Hypothalamus (tissue), 51 donors: ENCODE measurements around the gene TMEM139.
"Not testable (repeated sequence)": the region's sequence is repeated elsewhere in the genome, so short reads cannot be mapped to it uniquely, and the experiment has no call there.

Source experiments
- DNase-seq, 51 donors: peaks; one replicate each; lab custom pipeline; 2025; lab: John Stamatoyannopoulos, UW

Gene TMEM139

DNA sequence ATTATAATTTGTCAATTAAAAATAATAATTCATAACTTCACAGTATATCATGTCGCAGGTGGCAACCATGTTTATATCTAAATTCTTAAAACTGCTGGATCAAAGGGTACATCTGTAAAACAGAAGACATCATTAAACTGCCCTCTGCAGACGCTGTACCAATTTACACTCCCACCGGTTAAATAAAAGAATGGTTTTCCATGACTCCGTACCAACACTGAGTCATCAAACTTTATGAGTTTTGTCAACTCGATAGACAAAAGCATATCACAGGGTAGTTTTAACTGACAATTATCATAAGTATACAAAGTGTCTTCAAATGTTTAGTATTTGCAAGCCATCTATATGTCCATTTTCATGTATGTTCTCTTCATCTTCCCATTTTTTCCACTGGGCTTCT lies 27.3 kb upstream of the TMEM139 start:
- DNase-seq = no peak

DNA sequence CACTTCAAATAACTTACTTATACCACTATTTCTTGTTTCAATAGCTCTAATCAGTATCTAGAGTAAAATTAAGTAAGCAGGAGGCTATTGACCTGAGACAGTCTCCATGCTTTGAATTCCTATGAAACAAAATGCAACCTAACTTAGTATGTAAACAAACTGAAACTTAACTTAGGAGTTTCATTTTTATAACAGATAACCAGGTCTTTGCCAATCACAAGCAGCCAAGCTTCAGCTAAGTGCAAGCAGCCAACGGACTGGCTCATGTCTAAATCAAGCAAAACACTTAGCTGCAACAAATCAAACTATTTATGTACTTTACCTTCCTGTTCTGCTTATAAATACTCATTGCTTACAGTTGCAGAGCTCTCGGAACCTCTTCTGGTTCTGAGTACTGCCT lies 25.9 kb upstream of the TMEM139 start:
- no peak for DNase-seq

DNA sequence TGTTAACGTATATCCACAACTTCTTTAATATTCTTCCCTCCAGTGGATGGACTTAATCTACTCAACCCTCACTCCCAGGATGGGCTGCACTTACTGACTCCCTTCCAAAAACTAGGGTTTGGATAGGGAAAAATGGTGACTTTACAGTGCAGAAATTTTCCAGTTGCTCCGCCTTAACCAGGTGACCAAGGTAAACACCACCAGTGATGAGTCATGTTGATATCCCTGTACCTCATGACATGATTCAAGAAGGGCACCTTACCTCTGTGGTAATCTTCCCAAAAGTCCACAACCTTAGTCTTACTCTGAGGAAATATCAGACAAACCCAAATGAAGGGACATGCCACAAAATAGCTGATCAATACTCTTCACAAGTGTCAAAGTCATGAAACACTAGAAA lies 25.0 kb upstream of the TMEM139 start:
- no peak for DNase-seq

DNA sequence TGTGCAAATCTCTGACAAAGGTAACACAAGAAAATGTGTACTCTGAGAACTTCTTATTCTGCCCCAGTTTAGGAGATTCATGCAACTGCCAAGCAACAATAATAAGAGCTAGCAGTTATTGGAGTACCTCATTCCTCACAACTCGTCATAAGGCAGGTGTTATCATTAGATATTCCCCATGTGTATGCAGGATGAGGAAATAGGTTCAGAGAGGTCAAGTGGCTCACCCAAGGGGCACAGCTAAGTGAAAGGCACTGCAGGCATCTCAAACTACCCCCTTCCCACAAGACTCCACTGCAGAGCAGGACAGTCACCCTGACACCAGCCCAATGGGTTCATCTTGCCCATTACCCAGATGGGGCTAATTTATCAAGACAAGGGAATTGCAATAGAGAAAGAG lies 22.9 kb upstream of the TMEM139 start:
- no peak for DNase-seq

DNA sequence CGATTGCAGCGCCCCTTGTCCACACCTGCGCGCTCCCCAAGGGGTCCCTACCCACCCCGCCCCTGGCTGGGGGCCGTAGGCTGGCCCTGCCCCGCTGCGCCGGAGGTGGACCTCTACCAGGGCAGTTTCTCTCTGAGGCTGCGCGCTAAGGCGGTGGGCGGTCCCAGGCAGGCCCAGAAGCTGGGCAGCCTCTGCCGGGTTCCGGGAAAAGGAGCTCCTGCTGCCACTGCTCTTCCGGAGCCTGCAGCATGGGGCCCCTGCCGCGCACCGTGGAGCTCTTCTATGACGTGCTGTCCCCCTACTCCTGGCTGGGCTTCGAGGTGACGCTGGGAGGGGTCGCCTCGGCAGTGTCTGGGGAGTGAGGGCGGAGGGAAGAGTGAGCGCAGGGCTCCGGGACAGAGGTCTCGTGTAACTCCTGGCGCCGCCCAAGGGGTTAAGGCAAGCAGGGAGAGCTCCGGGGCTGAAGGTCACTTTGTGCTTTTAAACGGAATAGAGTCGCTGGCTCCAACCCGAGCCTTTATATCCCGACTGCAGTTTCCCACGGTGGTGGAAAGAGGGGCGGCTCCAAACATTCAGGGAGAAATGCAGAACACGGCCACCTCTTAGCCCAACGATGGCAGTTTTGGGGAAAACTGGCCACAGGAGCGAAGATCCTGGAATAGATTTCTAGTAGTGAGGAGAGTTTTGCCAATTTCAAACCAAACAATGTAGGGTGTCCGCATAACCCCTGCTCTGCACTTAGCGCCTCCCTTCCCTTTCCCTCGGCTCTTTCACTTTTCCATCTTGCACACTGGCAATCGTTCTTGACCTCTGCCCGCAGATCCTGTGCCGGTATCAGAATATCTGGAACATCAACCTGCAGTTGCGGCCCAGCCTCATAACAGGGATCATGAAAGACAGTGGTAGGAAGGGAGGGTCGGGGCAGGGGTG lies 21.2 kb upstream of the TMEM139 start, which contains the start of gene GSTK1:
TSS of gene GSTK1 (plus strand) at position 176 of the 930 bp plus-strand sequence. CDS start at position 249, 73 bp downstream.
- peak in 50 of 51 donors; percentile 39 to 86 (median 76) for DNase-seq

DNA sequence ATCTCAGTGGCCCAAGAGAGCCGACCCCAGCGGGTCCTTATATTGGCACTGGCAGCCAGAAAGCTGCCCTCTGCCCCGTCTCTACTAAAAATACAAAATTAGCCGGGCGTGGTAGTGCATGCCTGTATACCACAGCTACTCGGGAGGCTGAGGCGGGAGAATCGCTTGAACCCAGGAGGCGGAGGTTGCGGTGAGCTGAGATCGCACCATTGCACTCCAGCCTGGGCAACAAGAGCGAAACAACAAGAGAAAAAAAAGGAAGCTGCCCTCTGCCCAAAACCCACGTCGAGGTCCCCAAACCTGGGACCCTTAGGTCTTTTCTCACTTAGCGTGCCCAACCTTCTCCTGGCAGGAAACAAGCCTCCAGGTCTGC lies 20.6 kb upstream of the TMEM139 start:
- not testable (repeated sequence) for DNase-seq

DNA sequence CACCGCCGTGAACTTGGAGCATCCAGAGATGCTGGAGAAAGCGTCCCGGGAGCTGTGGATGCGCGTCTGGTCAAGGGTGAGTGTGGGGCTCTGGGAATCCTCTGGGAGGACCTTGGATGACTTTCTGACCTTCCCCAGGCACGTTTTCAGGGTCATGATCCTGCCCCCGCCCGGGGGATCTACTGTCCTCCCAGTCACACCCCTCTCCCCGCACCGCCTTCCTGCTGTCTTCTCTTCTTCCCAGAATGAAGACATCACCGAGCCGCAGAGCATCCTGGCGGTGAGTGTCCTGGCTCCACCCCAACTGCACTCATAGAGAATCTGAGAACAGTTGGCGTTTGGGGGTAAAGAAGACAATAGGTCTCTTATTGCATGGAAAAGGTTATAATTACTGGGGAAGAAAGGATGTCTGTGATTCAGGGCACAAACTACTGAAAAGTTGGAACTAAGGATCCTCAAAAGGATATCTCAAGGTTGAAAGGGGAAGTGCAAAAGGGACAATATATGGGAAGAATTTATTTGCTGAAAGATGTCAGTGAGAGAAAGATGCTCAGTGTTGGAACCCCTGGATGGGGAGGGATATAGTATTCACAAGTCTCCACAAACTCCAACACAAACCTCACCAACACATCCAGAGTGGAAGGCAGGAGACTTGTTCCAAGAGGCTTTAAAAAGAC lies 19.6 kb upstream of the TMEM139 start:
- DNase-seq = no peak

DNA sequence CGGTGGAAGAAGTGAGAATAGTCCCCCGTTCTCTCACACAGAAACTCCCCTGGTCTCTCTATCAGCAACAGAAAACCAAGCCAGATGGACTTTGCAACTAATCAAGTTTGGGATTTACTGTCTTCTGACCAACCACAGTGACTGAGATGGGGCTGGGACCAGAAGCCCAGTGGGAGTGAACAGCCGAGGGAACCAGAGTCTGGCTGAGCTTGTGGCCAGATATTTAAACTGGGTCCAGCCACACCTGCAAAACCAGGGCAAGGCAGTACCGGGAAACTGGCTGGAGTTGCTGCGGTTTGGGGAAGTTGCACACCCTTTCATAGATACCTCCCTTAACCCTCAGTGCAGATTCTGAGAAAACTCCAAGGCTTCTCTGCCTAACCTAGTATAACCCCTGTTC lies 15.5 kb upstream of the TMEM139 start:
- DNase-seq = no peak

DNA sequence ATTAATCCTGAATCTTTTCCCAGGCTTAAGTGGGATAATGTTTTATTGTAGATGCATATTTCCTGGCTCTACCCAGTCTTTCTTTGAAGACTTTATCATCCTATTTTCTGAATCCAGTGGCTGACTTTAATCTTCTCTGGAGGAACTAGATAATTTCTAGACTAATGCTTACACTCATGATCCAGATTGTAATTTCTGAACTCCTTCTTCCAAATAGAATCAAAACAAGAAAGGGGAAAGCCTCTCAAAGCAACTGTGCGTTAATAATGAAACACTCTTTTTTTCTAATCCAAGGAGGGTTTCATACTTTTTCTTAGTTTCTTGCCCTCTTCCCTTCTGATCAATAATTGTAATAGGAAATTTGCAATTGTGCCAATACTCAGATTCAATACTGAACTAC lies 13.5 kb upstream of the TMEM139 start:
- DNase-seq = no peak

DNA sequence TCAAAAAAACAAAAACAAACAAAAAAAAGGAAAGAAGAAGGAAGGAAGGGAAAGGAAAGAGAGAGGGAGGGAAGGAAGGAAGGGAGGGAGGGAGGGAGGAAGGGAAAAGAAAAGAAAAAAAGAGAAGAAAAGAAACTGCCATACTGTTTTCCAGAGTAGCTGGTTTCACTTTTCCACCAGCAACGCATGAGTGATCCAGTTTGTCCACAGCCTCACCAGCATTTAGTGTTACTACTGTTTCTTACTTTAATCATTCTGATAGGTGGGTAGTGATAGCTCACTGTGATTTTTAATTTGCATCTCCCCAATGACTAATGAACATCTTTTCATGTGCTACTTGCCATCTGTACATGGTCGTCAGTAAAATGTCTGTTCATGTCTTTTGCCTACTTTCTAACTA lies 11.9 kb upstream of the TMEM139 start:
- no peak for DNase-seq

DNA sequence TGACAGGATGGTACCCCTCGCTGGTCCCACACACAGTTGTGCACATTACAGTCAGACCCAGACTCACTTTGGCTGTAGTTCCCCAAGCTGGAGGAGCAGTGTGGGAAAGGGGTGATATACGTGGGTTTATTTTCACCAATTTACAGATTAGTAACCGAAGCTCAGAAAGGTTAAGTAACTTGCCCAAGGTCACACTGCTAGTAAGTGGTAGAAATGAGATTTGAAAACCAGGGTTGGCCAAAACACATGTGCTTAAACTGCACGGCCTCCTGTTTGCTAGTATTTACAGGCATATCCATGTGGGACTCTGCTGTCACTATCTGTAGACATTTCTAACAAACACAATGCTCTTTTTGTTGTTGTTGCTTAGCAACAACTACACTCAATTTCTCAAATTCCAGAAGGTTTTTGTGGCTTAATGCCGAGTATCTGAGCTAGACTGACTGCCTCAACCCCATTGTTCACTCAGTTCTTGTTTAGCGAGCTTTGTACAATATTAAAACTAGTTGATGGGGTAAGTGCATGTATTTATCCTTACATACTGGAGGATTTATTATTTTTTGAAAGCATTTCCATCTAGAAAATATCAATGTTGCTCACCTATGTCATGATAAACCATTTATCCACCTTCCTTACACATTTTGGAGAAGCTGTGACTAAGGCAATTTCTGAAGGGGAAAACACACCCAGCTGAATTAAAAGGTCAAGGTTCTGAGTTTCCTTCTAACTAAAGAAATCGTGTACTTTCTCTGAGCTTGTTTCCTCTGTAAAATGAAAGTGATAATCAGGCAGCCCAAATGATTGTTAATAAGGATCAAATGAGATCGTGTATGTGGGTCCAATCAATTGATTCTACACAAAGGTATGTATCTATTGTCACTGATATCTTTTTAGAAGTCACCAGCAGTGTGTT lies 5.3 kb upstream of the TMEM139 start:
- peak in 4 of 51 donors; percentile 35 to 84 (median 50) for DNase-seq

DNA sequence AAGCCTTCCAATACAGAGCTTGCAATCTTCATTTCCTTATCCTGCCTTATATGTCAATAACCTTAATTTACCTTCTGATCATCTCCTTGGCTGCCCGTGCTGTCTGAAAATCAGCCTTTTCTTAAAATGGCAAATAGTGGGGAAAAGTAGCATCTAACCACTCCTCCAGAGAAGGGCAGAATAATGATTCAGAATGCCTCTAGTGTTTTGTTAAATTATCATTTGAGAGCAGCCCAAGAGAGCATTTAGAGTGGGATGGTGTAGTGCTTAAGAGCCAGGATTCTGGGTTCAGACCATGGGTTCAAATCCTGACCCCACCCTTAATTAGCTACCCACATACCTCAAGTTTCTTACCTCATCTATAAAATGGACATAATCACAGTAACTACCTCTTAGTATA lies 4.6 kb upstream of the TMEM139 start:
- no peak for DNase-seq

DNA sequence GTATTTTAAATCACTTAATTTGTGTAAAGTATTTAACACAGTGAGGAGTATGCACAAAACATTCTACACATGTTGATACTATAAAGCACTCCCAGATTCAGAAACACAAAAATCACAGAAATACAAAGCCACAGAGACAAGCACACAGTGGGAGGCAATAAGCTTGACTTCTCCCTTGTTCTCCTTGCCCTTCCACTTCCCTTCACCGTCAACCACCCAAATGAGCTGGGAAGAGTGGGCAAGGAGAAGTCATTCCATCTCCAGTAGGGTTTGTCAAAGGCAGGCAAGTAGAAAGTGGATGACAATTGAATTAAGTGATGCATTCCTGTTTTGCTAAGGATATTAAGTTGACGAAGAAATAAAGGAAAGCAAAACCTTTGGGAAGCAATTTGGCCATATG lies 4.2 kb upstream of the TMEM139 start:
- DNase-seq = no peak

DNA sequence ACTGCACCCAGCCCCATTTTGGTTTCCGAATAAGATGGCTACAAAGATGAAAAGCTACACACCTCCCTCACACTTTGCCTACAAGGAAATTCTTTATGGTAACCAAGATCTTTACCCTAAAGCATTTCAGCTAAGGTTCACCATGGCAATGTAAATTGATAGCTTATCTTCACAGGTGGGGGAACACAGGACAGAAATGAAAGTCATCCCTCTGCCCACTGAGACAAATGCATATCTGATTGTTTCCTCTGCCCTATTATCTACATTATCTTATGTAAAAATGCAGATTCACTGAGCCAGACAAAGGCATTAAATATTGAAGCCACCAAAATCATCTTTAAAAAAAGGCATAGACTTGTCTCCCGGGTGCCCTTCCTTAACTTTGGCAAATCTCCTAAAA lies 3.2 kb upstream of the TMEM139 start:
- DNase-seq = no peak

DNA sequence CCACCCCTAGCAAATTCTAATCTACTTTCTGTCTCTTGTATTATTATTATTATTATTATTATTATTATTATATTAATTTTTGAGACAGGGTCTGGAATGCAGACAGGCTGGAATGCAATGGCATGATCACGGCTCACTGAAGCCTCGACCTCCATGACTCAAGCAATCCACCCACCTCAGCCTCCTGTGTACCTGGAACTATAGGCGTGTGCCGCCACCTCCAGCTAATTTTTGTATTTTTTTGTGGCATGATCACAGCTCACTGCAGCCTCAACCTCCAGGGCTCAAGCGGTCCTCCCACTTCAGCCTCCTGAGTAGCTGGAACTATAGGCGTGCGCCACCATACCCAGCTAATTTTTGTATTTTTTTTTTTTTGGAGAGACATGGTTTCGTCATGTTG lies 2.6 kb upstream of the TMEM139 start:
- DNase-seq = no peak

DNA sequence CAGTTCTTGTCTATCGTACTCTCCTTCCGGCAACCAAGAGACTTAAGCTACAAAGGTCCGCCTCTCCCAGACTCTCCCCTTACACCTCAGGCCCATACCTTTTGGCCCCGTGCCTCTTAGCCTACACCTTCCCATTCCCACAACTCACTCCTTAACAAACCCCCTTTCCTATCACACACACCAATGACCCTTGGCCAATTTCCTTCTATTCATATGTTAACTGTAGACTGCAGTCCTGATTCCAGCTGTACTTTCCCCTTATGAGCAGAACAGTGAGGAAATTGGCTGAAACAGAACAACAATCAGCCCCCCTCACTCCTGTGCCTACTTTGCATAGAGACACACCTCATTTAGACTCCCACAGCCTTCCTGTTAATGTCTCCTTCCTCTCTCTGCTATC lies 1.4 kb upstream of the TMEM139 start:
- DNase-seq = no peak

DNA sequence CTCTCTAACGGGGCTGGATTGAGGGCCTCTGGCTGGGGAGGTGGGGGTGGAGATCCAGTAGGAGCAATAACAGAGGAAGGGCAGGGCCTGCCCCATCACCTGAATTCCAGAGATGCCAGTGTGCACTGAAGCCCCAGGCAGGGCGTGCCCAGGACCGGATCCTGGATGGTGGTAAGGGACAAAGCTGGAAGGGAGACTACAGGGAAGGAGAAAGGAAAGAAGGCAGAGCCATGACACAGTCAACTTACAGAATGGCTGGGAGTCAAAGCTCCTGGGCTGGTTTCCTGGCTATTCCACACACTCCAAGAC lies 666 bp downstream of the TMEM139 start:
- peak in 3 of 51 donors; percentile 14 to 49 (median 18) for DNase-seq

DNA sequence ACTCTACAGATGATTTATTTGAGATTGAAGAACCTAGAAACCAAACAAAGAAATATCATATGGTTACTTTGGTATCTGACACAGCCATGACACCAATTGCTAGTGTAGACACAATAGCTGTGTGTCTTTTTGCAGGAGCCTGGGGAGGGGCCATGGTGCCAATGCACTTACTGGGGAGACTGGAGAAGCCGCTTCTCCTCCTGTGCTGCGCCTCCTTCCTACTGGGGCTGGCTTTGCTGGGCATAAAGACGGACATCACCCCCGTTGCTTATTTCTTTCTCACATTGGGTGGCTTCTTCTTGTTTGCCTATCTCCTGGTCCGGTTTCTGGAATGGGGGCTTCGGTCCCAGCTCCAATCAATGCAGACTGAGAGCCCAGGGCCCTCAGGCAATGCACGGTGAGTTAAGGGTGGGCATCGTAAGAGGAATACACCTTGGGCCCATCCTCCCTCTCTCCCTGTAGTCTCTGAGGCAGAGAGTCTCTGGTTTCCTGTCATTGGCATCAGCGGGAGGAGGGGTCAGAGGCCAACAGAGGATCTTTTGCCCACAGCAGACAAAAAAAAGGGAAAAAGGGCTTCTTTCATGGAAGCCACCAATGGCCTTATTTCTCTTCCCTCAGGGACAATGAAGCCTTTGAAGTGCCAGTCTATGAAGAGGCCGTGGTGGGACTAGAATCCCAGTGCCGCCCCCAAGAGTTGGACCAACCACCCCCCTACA lies 1.2 kb downstream of the TMEM139 start:
- peak in 27 of 51 donors; percentile 15 to 80 (median 46) for DNase-seq

DNA sequence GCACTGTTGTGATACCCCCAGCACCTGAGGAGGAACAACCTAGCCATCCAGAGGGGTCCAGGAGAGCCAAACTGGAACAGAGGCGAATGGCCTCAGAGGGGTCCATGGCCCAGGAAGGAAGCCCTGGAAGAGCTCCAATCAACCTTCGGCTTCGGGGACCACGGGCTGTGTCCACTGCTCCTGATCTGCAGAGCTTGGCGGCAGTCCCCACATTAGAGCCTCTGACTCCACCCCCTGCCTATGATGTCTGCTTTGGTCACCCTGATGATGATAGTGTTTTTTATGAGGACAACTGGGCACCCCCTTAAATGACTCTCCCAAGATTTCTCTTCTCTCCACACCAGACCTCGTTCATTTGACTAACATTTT lies 1.7 kb downstream of the TMEM139 start:
- DNase-seq = peak in 23 of 51 donors; percentile 9 to 80 (median 39)

DNA sequence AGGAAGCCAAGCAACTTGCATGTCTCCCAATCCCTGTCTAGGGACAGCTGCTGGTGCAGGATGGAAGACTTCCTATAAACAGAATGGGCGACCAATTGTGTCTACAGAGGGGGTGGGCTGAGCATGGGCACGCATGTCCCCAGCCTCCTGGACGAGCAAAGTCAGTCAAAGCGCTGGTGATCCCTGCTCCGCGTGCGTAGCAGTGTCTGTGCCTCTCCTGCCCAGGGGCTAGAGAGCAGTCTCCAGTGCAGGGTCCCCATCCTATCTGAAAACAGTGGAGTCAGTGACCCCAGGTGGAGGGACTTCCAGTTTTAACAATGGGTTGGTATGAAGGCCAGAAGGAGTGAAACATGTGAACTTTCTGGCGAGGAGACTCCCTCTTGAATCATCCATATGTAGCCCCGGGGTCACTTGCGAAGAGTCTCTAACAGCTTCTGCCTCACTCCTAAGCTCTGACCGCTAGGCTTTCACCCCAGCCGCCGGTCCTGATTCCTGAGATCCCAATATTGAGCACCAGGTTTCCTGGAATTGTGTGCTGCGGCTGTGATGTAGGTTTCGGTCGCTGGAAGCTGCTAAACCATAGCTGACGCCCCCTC lies 2.7 kb downstream of the TMEM139 start:
- DNase-seq = peak in 2 of 51 donors; percentile 44 to 50
